Measurements from ENCODE around the gene KCNJ15.

DNA sequence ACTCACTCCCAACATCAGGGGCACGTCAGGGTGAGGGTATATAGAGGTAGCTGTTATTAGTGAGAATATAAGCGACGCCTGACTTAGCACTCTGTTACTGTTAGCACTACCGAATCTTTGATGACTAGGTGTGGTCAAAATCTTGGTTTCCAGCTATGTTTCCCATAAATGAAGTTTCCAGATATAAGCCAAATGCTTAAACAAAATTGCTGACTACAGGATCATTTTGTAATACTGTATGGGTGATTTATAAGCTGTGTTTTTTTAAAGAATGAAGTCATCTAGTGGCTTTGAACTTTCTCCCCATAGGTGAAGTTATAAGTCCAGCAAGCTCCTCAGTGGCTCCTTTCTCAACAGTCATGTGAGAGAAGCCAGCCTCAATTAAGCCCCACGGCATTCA lies 23.7 kb downstream of the KCNJ15 start:
- TF ChIP-seq CSDC2 (CRISPR knock-in tag; IDR thresholded peaks at IDR 0.05) (no peak), ZFP3 (CRISPR knock-in tag; IDR thresholded peaks at IDR 0.05) (no peak), TCF4 (CRISPR knock-in tag; IDR thresholded peaks at IDR 0.05; ENCODE audit: borderline replicate concordance) (no peak), TOX (CRISPR knock-in tag; IDR thresholded peaks at IDR 0.05; ENCODE audit: borderline replicate concordance) (no peak), OSR1 (CRISPR knock-in tag; IDR thresholded peaks at IDR 0.05) (no peak), TSHZ2 (CRISPR knock-in tag; IDR thresholded peaks at IDR 0.05) (no peak)
- TF ChIP-seq, protein P1, sequence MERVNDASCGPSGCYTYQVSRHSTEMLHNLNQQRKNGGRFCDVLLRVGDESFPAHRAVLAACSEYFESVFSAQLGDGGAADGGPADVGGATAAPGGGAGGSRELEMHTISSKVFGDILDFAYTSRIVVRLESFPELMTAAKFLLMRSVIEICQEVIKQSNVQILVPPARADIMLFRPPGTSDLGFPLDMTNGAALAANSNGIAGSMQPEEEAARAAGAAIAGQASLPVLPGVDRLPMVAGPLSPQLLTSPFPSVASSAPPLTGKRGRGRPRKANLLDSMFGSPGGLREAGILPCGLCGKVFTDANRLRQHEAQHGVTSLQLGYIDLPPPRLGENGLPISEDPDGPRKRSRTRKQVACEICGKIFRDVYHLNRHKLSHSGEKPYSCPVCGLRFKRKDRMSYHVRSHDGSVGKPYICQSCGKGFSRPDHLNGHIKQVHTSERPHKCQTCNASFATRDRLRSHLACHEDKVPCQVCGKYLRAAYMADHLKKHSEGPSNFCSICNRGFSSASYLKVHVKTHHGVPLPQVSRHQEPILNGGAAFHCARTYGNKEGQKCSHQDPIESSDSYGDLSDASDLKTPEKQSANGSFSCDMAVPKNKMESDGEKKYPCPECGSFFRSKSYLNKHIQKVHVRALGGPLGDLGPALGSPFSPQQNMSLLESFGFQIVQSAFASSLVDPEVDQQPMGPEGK (CRISPR knock-in tag; IDR thresholded peaks at IDR 0.05; ENCODE audit: borderline replicate concordance), result no peak

Measured in SK-N-SH treated with all-trans-retinoic acid at 6 μM for 48 hours (cell line).